Left lung (tissue), 10 donors: ENCODE measurements around the gene CARD9. TPM values are rescaled to one million over a fixed set of nuclear protein-coding genes. Genes with fewer than 3 reads are reported as not detected.
A peak's percentile ranks its signal among the peaks of the same experiment; 100 is the strongest.

Source experiments
- ATAC-seq: fragments of 200-7000 bp; cut with Tn5 transposase; one replicate; pipeline ENCODE4 v1.9.1; 2020; ENCODE audit warnings: moderate library complexity
- DNase-seq, 4 donors: peaks; one replicate each; pipeline ENCODE4 v3.0.0-alpha.2; 2013 to 2020
- H3K27ac ChIP-seq, 2 donors: fragments of 200-600 bp; sonication (generic) in 1 of 2; one replicate each; pipeline versions ENCODE4 v1.5.0 to v1.8.0; 2020 to 2021
- H3K27me3 ChIP-seq, 2 donors: fragments of 200-600 bp; sonication (generic) in 1 of 2; one replicate each; pipeline versions ENCODE4 v1.5.0 to v1.8.0; 2020 to 2021
- H3K36me3 ChIP-seq, 2 donors: fragments of 200-600 bp; sonication (generic) in 1 of 2; one replicate each; pipeline versions ENCODE4 v1.5.0 to v1.8.0; 2020 to 2021
- H3K4me1 ChIP-seq, 2 donors: fragments of 200-600 bp; one replicate each; pipeline ENCODE4 v1.8.0; 2021
- H3K4me3 ChIP-seq, 2 donors: fragments of 200-600 bp; sonication (generic) in 1 of 2; one replicate each; pipeline versions ENCODE4 v1.5.0 to v1.8.0; 2020 to 2021; ENCODE audit warnings: mild to moderate bottlenecking in 1 of 2
- H3K9me3 ChIP-seq, 2 donors: fragments of 200-600 bp; sonication (generic) in 1 of 2; one replicate each; pipeline versions ENCODE4 v1.5.0 to v1.8.0; 2020 to 2021
- intact Hi-C, 2 donors: fragments of 100-400 bp; cut with DNase I; formaldehyde crosslinking; loops; one replicate each; pipeline versions ENCODE4 v1.11.2 to v1.14.2; 2022
- polyA plus RNA-seq, 6 donors: library from polyadenylated mRNA; unstranded; fragments of 120-200 nt; gene quantifications; one replicate each; pipeline ENCODE4 v1.2.1, GENCODE V29; 2013; ENCODE audit not compliant: insufficient read length in 6 of 6
- total RNA-seq, 2 donors: library from RNA; stranded (reverse); fragmentation: NEBNext Ultra II Directional; extraction: Animal tissue kit (Norgen Biotek cat#: 25700); gene quantifications; one replicate each; pipeline ENCODE4 v1.2.1, GENCODE V29; 2021
- TF ChIP-seq, protein P1 (sequence below), 2 donors: fragments of 200-600 bp; sonication (generic) in 1 of 2; IDR thresholded peaks; one replicate each; pipeline versions ENCODE4 v1.5.0 to v1.8.0; 2021; ENCODE audit warnings: antibody characterized with exemption in 2 of 2
- donor health status: DM: no; HTN: yes; CAD: no.
- donor health status: DM: no; HTN: no; CAD: no.

CARD9 gene
- total and polyA plus RNA-seq, 8 donors = 0.66 to 11.1 (median 1.4) TPM

DNA sequence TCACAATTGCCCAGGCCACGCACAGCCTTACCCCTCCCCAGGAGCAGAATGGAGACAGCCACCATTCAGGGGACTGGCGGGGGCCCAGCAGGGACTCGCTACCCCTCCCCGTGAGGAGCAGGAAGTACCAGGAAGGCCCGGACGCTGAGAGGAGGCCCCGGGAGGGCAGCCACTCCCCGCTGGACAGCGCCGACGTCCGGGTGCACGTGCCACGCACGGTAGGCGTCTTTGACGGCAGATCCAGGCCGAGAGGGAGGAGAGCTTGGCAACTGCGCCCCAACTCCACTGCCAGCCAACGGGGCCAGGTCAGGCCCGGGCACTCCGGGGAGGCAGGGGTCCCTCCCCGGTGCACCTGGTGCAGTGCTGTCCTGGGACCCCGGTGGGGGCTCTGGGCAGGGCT lies 23.9 kb downstream of the CARD9 start:
- Histone ChIP-seq H3K27ac (no peak overlapping the region), H3K36me3 (no peaks in the 10 kb centered on the region), H3K27me3 (no peaks in the 10 kb centered on the region), H3K4me1 (peaks cover 10 to 14% of the 10 kb centered on the region in 2 donors), H3K9me3 (no peaks in the 10 kb centered on the region), H3K4me3 (no peak overlapping the region)
- TF ChIP-seq, protein P1, sequence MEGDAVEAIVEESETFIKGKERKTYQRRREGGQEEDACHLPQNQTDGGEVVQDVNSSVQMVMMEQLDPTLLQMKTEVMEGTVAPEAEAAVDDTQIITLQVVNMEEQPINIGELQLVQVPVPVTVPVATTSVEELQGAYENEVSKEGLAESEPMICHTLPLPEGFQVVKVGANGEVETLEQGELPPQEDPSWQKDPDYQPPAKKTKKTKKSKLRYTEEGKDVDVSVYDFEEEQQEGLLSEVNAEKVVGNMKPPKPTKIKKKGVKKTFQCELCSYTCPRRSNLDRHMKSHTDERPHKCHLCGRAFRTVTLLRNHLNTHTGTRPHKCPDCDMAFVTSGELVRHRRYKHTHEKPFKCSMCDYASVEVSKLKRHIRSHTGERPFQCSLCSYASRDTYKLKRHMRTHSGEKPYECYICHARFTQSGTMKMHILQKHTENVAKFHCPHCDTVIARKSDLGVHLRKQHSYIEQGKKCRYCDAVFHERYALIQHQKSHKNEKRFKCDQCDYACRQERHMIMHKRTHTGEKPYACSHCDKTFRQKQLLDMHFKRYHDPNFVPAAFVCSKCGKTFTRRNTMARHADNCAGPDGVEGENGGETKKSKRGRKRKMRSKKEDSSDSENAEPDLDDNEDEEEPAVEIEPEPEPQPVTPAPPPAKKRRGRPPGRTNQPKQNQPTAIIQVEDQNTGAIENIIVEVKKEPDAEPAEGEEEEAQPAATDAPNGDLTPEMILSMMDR (IDR thresholded peaks at IDR 0.05) = no peak
- intact Hi-C loops = no loop called here
- no peak for ATAC-seq
- no peak for DNase-seq

DNA sequence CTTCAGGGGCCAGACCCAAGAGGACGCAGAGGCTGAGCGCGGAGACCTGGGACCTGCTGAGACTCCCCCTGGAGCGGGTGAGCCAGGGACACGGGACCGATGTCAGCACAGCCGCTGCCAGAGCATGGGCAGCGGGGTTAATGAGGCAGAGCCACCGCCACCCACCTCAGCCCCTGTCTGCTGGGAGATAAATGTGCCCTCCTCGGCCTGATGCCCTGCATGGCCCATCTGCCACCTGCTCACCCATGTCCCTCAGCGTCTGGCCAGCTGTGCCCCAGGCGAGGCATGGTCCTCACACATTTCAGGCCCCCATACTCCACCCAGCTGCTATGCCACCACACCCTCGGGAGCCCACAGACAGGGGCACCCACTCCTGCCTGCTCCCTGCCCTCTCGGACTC lies 24.8 kb downstream of the CARD9 start:
- Histone ChIP-seq H3K36me3 (no peaks in the 10 kb centered on the region), H3K9me3 (no peaks in the 10 kb centered on the region), H3K4me3 (no peak overlapping the region), H3K27me3 (no peaks in the 10 kb centered on the region), H3K27ac (no peak overlapping the region), H3K4me1 (peaks cover 10 to 14% of the 10 kb centered on the region in 2 donors)
- ATAC-seq = no peak
- TF ChIP-seq, protein P1 (IDR thresholded peaks at IDR 0.05) = no peak
- intact Hi-C loops = no loop called here
- no peak for DNase-seq

- Histone ChIP-seq H3K36me3 (no peaks in the 10 kb centered on the region), H3K27ac (no peak overlapping the region), H3K9me3 (no peaks in the 10 kb centered on the region), H3K4me1 (peaks cover 15 to 20% of the 10 kb centered on the region in 2 donors), H3K27me3 (no peaks in the 10 kb centered on the region), H3K4me3 (no peak overlapping the region)
- DNase-seq = no peak
- TF ChIP-seq, protein P1 (IDR thresholded peaks at IDR 0.05) = no peak
- intact Hi-C loops = no loop called here
- no peak for ATAC-seq
Measured at GRCh38 chr9:136347472-136348256, 25.8 kb downstream of the CARD9 start.

- TF ChIP-seq, protein P1 (IDR thresholded peaks at IDR 0.05) = no peak
- no peak for DNase-seq
- Histone ChIP-seq H3K9me3 (no peaks in the 10 kb centered on the region), H3K27me3 (no peaks in the 10 kb centered on the region), H3K4me3 (no peak overlapping the region), H3K4me1 (peaks cover 16 to 27% of the 10 kb centered on the region in 2 donors), H3K27ac (no peak overlapping the region), H3K36me3 (no peaks in the 10 kb centered on the region)
- intact Hi-C loops = no loop called here
- no peak for ATAC-seq
Measured at GRCh38 chr9:136346927-136347465, 26.5 kb downstream of the CARD9 start.

DNA sequence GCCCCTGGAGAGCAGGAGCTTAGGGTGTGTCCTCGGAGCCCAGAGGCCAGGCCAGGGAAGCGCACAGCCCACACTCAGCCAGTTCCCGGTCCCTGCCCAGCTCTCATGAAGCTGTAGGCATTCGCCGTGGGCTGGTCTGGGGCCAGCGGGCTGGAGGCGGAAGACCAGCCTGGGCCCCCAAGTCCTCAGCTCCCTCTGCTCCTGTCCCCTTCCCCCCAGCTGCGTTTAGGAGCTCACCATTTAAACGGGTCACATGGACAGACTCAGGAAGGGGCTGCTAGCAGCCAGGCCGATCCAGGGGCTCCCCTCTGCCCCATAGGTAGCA lies 27.4 kb downstream of the CARD9 start:
- Histone ChIP-seq H3K9me3 (no peaks in the 10 kb centered on the region), H3K4me1 (peaks cover 16 to 32% of the 10 kb centered on the region in 2 donors), H3K36me3 (peaks cover 0 to under 1% of the 10 kb centered on the region in 2 donors), H3K27ac (peak overlapping the region in 1 of 2 donors; percentile 29), H3K27me3 (no peaks in the 10 kb centered on the region), H3K4me3 (peak overlapping the region in 1 of 2 donors; percentile 13)
- DNase-seq (no peak), ATAC-seq (no peak)
- TF ChIP-seq, protein P1 (IDR thresholded peaks at IDR 0.05) = no peak
- intact Hi-C loops = no loop called here
